GM19455 (cell line): Measurements from ENCODE around the gene RFNG.

ENCODE experiments used
- ATAC-seq: cut with Tn5 transposase; IDR thresholded peaks from one replicate; pipeline ENCODE4 v1.9.1; 2021; ENCODE audit not compliant: unreplicated experiment

RFNG gene

DNA sequence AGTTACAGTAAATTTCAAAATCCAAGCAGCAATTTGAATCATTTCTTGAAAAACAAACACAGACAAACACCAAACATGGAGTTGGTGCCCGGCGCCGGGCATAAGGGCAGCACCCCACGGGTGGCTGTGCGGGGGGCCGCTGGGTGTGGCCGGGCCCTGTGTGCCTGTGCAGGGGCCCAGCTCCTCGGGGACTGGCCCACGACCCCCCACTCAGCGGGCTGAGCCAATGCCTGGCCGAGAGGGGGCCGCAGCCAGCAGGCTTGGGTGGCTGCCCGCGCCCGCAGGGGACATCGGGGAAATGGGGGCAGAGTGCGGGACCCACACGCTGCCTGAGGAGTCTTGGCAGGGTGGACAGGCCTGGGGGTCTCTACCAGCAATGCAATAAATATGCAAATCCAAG, 26.8 kb upstream of the RFNG start:
- no peak for ATAC-seq

DNA sequence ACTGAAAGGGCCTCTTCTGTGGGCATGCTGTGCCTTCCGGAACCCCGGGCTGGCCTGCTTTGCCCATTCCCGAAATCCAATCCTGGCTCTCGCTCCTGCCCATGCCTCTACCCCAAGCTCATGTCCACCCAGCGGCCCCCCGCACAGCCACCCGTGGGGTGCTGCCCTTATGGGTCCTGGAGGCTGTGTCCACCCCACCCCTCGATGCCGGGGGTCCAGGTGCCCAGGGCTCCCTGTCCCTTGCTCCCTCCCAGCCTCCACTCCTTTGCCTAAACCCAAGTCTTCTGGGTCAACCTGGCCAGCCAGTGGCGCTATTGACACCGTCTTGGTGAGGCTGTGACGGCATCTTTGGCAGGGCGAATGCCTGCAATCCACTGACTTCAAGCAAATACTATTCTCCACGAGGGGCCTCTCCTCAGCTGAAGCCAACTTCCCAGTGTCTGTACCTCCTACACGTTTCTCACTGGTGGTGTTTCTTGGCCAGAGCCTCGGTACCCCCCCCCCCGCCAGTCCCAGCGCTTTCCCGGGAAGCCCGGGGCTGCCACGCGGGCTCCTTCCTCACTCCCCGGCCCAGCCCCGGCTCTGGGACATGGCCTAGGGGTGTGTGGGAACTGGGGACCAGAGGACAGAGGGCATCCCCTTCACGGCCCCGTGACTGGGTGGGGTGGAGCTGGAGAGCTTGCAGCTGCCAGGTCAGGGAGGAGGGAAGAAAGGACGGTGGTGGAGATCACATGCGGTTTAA, 26.2 kb upstream of the RFNG start:
- no peak for ATAC-seq

DNA sequence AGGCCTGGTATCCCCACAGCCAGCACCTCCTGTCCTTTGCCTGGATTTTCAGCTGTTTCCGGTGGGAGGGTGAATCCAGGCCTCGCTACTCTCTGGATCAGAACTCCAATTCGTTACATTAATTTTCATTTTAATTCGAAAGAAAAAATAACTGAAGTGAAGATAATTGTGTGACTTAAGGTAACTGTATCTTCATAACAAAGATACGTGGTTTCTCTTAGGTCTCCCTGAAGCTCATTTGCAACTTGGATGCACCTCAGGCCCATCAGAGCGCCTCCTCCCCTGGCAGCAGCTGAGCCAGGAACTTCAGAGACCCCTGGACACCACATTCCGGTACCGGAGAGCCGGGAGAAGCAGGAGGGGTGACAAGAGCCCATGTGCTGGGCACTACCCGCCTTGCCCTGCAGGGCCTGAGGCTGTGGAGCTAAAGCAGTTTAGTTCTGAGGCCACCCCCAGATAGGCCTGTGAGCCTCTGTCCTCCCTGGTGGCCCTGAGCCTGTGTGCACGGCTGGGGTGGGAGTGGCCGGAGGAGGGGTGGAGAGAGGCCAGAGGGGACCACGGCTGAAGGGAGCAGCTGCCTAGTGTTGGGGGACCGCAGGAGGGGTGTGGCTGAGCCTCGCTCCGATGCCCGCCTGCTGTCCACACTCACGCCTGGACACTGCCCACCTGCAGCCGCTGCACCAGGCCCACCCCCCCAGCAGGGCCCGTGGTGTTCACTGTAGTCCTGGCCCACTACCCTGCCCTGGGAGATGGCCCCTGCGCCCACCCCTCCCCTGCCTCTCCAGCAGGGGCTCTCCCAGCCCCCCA, 25.4 kb upstream of the RFNG start:
- ATAC-seq: no peak

DNA sequence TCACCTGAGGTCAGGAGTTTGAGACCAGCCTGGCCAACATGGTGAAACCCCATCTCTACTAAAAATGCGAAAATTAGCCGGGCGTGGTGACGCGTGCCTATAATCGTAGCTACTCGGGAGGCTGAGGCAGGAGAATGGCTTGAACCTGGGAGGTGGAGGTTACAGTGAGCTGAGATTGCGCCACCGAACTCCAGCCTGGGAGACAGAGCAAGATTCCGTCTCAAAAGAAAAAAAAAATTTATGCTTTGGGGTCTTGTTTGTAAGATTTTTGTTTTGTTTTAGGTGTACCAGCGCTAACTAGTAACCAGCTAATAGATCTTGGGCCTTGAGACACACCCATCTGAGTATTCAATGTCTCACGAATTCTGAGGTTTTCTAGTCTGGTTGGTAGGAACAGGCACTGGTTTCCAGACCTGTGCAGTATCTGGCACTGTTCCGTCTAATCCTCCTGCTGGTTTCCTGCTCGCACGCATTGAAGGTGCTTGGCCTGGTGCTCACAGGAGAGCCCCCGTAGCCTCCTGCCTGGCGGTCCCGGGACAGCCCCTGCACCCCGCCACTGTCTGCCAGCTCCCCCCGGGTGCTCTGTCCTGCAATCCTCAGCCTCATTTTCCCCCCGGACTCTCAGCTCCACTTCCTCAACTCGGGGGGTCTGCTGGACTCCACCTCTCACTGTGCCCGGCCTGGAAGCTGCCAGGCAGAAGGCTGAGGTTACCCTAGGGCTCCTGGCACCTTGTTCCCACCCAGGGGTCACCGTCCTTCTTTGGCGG, 24.6 kb upstream of the RFNG start:
- ATAC-seq: no peak

DNA sequence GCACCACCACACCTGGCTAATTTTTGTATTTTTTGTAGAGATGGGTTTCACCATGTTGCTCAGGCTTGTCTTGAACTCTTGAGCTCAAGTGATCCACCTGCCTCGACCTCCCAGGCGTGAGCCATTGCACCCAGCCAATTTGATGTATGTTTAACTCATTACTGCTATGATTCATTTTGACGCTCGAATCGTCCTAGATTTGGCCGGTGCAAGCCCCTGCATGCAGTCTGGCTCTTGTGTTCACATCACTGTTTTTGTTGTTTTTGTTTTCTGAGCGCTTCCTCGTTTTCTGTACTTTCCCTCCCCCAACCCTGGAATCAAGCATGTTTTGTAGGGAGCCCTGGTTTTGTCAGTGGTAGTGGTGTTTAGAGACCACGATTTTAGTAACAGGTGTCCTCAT, 21.8 kb upstream of the RFNG start:
- no peak for ATAC-seq

DNA sequence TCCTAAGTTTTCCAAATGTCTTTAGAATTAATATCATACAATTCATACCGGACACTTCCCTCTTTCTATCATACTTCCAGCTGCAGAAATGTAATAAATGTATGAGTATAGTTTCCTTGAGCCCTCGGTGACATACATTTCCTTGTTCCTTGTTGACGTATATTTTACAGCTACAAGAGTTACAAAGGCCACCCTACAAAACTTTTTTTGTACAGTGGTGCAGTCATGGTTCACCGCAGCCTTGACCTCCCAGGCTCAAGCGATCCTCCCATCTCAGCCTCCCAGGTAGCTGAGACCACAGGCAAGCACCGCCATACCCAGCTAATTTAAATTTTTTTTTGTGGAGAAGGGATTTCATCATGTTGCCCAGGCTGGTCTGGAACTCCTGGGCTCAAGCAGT, 21.2 kb upstream of the RFNG start:
- ATAC-seq: no peak

DNA sequence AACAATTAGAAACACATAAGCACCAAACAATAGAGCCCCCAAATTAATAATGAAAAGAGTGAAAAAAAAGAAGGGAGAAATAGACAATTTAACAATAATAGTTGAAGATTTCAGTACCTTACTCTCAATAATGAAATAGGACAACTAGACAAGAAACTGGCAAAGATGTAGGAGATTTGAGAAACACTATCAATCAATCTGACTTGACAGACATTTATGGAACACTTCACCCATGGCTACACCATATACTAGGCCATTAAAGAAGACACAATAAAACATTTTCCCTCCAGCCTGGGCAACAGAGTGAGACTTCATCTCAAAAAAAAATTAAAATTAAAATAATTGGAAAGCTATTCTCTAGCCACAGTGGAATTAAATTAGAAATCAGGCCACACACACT, 19.0 kb upstream of the RFNG start:
- no peak for ATAC-seq

DNA sequence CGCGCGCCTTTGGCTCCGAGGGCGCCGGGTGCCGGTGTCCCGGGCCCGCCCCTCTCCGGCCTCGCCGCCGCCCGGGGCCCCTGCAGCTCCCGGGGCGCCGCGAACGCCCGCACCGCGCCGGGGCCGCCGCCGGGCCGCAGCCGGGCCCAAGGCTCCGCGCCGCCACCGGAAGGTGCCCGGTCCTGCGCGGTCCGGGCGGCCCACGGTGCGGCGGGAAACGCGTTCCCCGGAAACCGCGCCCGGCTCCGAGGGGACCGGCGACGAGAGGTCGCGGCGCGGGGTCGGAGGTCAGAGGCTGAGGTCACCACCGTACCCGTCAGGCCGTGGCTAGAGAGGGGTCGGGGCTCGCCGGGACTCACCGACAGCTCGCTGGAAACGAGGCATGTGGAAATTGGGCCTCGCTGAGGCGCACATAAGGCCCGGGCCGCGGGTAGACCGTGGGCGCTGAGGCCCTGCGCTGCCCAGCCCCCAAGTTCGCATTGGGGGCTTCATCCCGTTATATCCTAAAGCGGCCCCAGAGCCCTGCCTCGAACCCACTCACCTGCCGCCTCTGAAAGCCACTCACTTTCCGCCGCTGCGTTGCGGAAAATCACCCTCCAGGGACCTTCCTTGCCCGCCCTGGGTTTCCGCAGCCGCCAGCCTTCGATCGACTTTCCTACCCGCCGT, 14.2 kb upstream of the RFNG start, which contains the start of gene DUS1L:
TSS of gene DUS1L (minus strand) at position 167 of the 666 bp plus-strand sequence. CDS start 745 bp downstream, outside the sequence.
- no peak for ATAC-seq

DNA sequence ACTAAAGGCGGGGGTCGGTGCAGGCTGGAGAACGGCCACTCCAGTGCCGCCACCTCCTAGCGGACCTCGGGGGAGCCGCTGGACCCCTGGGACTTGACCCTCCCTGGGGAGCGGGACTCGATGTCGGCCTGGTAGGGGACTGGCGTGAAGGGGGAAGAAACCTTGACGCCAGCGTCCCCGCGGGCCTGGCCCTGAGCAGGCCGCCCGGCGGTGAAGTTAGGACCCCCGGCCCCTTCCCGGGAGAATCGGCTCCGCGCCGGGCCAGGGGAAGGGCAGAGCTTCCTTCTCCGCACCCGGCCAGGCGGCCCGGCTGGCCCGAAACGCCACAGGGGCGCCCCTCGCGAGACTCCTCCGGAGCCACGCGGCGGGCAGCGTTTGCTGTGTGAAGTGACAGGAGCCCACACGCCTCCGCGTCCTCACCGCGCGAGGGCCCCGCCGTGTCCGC, 13.6 kb upstream of the RFNG start:
- ATAC-seq: no peak

DNA sequence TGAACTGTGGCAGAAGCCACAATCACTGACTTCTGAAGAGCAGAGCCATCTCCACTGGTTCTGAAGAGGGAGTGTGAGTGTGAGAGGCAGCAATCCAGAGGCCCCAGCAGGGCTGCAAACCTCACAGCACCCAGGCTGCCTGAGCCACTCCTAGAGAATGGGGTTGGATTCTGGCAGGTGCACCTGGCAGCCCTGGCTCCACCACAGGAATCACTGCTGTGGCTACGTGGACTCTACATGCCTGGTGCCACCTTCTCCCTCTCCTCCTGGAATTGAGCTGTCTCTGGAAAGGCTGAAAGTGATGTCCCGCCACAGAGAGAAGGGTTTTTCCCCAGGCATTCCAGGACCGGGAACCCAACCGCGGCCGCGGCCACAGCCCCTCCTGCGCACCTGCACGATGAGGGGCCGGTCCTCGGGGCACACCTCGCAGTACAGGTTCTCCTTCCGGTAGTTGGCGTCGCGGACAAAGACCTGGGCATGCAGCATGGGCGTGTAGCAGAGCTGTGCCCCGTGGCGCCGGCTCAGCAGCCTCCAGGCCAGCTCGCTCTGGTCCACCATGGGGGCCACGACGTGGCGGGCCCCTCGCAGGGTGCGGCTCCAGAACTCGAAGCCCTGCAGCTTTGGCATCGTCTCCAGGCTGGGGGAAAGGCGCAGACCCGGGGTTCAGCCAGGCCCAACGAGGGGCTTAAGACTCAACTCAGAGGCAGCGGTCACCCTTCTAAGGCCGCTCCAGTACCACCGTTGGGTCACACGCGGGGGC, 13.0 kb upstream of the RFNG start:
- no peak for ATAC-seq

DNA sequence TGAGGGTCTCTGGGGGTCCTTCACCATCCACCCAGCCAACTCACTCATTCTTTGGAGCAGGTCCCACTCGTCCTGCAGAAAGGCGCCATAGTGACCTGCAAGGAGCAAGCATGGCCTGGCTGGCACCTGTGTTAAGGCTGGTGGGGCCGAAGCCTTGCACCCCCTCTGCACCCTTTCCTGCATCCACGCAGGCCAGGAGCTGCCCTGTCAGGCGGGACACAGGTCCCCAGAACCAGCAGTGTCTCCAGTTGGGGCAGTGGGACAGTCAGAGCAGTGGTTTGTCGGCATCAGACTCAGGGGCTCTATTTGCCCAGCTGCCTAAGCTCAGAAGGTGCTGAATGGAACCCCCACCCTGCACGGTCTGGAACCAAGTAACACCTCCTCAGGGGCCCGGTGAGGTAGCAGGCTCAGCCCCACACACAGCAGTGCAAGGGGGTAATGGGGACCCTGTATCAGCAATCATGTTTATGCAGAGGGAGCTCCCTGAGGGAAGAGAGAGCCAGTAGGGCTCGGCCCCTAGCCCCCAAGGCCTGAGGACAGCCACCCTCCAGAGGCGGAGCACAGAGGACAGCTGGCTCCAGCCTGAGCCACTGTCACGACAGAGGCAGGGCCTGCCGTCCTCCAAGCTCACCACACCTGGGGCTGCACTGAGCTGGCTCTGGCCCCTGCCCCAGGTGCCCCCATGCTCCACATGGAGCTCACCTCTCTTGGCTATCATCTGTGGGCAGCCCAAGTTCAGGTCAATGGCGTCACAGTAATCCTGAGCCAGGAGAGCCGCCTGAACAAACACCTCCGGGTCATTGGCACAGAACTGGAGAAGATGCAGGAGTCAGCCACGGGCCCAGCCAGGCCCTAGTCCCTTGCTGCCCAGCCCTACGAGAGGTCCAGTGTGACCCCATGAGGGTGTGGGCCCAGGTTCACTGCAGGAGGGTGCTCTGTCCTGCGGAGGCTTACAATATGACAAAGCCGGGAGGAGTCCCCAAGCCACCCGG, 12.1 kb upstream of the RFNG start:
- no peak for ATAC-seq

DNA sequence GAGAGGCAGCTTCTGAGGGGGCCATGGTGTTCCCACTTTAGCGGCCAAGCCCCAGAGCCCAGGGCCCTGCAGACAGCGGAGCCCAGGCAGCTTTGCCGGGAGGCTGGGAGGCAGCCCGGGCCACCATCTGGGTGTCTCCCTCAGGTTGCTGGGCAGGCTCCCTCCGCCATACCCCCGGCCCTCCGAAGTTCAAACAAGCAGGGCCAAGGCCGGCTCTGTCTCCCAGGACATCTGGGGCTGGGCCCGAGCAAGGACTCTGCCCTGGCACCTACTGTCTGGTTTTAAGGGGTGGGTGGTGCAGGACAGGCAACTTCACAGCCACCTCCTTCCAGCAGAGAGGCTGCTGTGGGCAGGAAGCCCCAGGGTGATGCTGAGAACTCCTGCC, 11.4 kb upstream of the RFNG start:
- no peak for ATAC-seq

DNA sequence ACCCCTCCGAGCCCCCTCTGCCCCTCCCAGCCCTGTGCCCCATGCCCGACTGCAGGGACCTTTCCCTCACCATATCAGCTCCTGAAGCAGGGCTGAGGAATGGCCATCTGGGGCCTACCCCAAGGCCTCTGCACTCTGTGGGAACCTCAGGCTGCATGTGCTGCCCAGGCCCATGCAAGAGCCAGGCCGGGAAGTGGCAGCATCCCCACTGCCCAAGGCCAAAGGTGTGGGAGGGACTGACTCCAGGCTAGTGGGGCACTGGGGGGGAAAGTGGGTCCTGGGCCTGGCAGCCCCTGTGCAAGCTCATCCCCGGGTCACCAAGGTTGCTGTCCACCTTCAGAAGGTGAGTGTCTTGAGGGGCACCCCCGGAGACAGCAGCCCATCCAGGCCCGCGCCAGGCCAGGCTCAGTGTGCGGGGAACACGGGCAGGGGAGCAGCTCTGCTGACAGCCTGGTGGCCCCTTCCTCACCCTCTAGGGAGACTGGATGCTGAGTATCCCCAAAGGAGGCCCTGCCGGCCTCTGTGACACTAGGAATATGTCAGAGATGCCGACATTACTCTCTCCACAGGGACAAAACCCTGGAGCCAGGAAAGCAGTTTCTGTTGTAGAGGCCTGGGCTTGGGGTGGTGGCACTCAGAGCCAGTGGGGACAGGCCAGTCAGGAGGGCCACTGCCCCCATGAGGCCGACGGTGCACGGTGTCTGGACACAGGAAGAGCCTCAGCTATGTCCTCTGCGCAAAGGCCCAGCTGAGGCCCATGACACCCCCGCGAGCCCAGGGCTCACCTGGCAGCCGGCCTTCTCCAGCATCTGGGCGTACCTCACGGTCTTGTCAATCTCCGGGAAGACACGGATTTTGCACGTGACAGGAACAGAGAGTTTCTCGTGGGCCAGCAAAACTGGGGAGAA, 10.7 kb upstream of the RFNG start:
- ATAC-seq: no peak

DNA sequence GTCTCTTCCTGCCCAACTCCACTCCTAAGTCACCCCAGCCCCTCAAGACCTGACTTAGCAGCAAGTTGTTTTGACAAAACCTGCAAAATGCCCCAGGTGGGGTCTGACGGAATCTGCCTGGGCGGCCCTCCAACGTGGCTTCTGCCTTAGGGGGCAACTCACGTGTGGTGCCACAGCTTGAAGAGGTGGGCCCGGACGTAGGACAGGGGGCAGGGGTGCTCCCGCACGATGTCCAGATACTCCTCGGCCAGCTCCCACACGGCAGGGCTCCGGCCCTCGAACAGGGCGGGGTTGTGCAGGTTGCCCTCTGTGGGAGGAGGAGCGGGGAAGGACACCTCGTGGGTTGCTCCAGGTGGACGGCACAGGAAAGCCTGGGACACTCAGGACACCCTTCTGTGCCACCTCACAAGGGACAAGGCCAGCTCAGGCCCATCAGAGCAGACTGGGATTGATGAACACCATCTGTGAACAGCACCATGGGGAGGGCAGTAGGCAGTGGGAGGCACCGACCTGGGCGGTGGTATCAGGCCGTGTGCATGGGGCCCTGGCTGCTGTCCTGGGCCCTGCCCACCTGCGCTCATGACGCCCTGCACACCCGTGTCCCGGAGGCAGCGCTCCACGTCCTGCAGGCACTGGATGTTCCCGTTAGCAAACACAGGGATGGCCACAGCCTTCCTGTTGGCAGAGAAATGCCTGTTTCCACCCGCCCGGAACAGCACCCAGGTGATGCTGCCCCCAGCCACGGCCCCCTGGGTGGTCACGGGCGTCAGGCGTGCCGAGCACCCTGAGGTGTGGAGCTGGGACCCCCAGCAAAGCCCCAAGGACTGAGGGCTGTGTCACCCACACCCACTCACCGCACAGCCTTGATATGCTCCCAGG, 9.7 kb upstream of the RFNG start:
- no peak for ATAC-seq

DNA sequence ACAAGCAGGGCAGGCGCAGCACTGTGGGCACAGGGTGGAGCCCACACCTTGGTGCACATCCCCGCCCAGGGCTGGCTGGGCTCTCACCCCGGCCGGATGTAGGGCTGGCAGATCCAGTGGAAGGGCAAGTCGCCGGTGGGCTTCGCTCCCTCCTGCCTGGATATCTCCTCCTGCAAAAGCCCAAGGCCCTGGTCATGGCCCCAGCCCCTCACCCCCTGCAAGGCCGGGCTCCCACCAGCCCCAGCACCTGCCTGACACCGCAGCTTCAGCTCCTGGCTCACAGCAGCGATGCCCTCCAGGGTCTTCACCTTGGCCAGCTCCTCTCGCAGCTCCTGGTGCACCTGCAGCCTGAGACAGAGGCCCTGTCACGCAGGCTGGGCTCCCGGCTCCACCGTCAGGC, 9.0 kb upstream of the RFNG start:
- no peak for ATAC-seq

DNA sequence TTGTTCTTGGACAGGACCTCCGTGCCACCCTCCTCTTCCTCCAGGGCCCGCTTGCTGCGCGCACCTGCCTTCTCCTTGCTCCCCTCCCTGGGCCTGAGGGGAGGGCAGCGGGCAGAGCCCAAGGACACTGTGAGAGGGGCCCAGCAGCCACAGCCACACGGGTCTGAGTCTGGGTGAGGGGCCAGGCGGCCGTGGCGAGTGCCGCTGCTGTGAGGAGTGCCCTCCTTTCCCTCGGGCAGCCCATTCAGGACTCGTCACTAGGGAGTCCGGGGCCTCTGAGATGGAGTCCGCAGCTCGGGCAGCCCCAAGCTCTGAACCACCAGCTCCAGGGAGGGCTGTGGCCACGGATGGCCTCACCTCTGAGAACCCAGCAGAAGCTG, 8.4 kb upstream of the RFNG start:
- no peak for ATAC-seq

DNA sequence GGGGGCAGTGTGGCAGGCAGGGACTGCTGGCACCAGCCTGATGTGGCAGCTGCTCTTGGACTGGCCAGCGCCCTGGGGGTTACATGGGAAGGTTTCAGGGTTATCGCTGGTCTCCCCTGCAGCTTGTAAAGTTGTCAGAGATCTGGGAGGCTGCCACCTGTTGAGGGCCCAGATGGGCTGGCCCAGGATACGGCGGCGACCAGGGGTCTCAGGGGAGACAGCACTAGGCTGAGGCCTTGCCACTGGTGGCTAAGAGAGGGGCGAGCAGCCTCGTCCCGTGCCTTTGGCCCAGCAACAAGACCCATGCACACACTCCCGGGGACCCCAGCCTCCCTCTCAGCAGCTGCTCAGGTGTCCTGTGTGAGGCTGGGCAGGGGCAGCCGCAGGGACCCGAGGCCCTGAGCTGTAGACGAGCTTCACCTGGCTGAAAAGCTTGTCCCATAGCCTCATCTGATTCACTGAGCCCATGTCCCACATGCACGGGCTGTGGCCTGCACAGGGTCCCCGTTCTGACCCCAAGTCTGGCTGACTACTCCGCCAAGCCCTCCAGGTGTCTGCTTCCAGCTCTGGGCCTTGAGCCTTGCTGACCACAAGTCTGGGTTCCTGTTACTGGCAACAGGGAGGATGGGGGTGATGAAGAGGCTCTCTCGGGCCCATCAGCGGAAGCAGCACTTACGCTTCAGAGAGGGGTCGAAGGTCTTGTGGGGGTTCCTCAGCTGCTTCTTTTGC, 7.8 kb upstream of the RFNG start:
- ATAC-seq: no peak
